ENCODE measurements around the gene AAGAB. TPM values are rescaled to one million over a fixed set of nuclear protein-coding genes. Genes with fewer than 3 reads are reported as not detected.

AAGAB gene
- total RNA-seq, 4 donors from 2014 or later = 39.7 to 343 (median 54.1) TPM

DNA sequence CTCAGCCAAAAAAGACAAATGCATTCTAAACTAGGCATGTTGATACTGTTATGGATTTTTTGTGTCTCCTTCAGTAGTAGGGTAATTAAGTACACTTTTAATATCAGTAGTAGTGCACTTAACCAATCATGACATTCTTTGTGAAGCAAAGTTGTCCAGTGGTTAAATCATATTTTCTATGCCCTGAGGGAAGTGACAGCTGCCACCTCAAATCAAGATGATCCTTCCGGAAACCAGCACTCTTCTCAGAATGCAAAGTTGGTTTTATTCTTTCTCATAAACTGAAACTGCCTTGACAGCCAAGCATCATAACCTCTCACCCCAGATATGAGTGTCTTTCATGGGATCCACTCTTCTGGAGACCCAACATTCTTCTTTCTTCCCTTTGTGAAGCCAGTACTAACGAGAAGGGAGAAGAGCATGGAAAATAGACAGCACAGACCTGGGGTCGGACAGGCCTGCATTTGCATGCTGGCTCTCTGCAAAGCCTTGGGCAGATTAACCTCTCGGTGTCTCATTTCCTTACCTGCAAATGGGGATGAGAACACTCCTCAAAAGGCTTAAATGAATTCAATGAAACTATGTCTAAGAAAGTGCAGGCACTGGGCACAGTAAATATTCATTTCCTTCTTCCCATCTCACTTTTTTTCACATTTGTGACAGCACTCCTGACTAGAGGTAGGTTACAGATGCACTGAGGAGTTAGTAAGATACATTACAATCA, 13.2 kb downstream of the AAGAB start:
- no peak for TF ChIP-seq POLR2AphosphoS5 (IDR thresholded peaks at IDR 0.05)
- no peak for TF ChIP-seq EP300 (IDR thresholded peaks at IDR 0.05; ENCODE audit: low read depth)
- TF ChIP-seq, protein P1, sequence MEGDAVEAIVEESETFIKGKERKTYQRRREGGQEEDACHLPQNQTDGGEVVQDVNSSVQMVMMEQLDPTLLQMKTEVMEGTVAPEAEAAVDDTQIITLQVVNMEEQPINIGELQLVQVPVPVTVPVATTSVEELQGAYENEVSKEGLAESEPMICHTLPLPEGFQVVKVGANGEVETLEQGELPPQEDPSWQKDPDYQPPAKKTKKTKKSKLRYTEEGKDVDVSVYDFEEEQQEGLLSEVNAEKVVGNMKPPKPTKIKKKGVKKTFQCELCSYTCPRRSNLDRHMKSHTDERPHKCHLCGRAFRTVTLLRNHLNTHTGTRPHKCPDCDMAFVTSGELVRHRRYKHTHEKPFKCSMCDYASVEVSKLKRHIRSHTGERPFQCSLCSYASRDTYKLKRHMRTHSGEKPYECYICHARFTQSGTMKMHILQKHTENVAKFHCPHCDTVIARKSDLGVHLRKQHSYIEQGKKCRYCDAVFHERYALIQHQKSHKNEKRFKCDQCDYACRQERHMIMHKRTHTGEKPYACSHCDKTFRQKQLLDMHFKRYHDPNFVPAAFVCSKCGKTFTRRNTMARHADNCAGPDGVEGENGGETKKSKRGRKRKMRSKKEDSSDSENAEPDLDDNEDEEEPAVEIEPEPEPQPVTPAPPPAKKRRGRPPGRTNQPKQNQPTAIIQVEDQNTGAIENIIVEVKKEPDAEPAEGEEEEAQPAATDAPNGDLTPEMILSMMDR (IDR thresholded peaks at IDR 0.05) = no peak
- no peak for TF ChIP-seq POLR2A (IDR thresholded peaks at IDR 0.05)

DNA sequence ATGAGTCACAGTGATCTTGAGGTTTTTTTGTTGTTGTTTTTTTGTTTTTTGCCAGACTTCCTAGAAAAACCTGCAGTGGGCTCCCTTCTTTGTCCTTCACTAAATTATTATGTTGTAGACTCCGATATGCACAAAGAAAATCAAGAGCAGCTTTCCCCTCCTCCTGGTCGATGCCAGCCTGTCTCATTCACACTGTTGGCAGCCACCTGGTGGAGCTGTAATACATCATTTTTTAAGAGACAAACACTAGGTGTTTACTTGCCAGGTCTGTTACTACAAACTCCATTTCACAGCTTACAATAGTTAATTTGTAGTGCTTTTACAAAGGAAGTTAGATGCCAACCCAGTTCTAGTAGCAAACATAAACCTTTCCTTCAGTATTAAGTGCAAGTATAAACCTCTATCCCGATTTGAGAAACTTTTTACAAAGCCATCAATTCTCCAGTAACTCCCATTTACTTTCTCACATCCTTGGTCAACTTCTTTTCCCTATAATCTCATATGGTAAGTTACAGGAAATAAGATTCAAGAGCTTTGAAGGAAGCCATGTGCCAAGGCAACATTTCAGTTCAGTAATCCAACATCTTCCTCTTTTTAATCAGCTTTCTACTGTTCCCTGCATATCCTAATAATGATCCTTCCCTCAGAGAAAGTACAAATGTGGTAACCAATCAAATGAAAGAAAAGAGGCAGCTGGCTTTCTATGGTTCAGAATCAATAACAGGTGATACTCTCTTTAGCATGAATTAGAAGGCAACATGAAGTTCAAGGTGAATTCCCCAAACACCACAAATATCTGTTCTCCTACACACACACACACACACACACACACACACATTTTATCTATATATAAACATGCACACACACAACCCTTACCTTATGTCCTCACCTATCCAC, 14.0 kb downstream of the AAGAB start:
- WGBS, 2 donors (ENCODE audit: low coverage in 1 of 2) = 35% methylated on average over 3 of the region's 3 CpGs
- TF ChIP-seq, protein P1 (IDR thresholded peaks at IDR 0.05) = peak; percentile 18 to 50 (median 28)
- TF ChIP-seq POLR2A (IDR thresholded peaks at IDR 0.05) = no peak
- peak; percentile 41 for DNase-seq
- Histone ChIP-seq H3K9me3 (no peaks in the 10 kb centered on the region), H3K27me3 (no peaks in the 10 kb centered on the region), H3K36me3 (peaks cover 0 to 3% (median 0%) of the 10 kb centered on the region in 4 donors), H3K27ac (no peak overlapping the region), H3K4me3 (no peak overlapping the region), H3K4me1 (peaks cover 4 to 32% (median 13%) of the 10 kb centered on the region in 4 donors)
- intact Hi-C loops (cut with DNase I; ENCODE audit: low total_unique reads) (no loop called here), in situ Hi-C loops (cut with MboI; ENCODE audit: low pct_ligation_motif_present in 1 of 4, low pct_unique_long_range_greater_than_20kb in 1 of 4, low sequenced_read_pairs in 3 of 4) (no loop called here)

More for the DNA sequence above, 13.2 kb downstream of the AAGAB start:
- Histone ChIP-seq H3K27ac (no peak overlapping the region), H3K9me3 (no peaks in the 10 kb centered on the region), H3K4me1 (peaks cover 4 to 32% (median 13%) of the 10 kb centered on the region in 4 donors), H3K36me3 (no peaks in the 10 kb centered on the region), H3K4me3 (no peak overlapping the region), H3K27me3 (no peaks in the 10 kb centered on the region)
- no peak for DNase-seq
- WGBS, 2 donors (ENCODE audit: low coverage in 1 of 2) = 63 to 96% methylated on average over 4 of the region's 4 CpGs
- intact Hi-C loops (cut with DNase I; ENCODE audit: low total_unique reads) = no loop called here
- in situ Hi-C loops (cut with MboI; ENCODE audit: low pct_ligation_motif_present in 1 of 4, low pct_unique_long_range_greater_than_20kb in 1 of 4, low sequenced_read_pairs in 3 of 4) = no loop called here

DNA sequence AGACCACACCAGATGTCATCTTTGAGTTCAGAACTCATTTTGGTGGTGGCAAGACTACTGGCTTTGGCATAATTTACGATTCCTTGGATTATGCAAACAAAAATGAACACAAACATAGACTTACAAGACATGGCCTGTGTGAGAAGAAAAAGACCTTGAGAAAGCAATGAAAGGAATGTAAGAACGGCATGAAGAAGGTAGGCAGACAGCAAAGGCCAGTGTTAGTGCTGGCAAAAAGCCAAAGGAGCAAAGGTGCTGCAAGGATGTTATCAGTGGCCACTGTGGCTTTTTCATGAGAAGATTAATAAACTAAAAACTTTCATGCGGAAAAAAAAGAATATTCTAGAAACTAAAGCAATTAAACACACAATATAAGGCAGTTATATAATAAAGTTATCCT, 21.9 kb downstream of the AAGAB start:
- in situ Hi-C loops (cut with MboI; ENCODE audit: low pct_ligation_motif_present in 1 of 4, low pct_unique_long_range_greater_than_20kb in 1 of 4, low sequenced_read_pairs in 3 of 4) (no loop called here), intact Hi-C loops (cut with DNase I; ENCODE audit: low total_unique reads) (no loop called here)
- Histone ChIP-seq H3K27me3 (no peaks in the 10 kb centered on the region), H3K27ac (no peak overlapping the region), H3K9me3 (no peaks in the 10 kb centered on the region), H3K4me1 (no peaks in the 10 kb centered on the region), H3K4me3 (no peak overlapping the region), H3K36me3 (peaks cover 0 to 42% (median 7%) of the 10 kb centered on the region in 4 donors)
- 83 to 95% methylated on average over 2 to 3 of the region's 3 CpGs for WGBS, 2 donors (ENCODE audit: low coverage in 1 of 2)
- no peak for DNase-seq
- TF ChIP-seq, protein P1 (IDR thresholded peaks at IDR 0.05) = no peak
- TF ChIP-seq POLR2A (IDR thresholded peaks at IDR 0.05) (no peak), EP300 (IDR thresholded peaks at IDR 0.05; ENCODE audit: low read depth) (no peak), POLR2AphosphoS5 (IDR thresholded peaks at IDR 0.05) (no peak)

DNA sequence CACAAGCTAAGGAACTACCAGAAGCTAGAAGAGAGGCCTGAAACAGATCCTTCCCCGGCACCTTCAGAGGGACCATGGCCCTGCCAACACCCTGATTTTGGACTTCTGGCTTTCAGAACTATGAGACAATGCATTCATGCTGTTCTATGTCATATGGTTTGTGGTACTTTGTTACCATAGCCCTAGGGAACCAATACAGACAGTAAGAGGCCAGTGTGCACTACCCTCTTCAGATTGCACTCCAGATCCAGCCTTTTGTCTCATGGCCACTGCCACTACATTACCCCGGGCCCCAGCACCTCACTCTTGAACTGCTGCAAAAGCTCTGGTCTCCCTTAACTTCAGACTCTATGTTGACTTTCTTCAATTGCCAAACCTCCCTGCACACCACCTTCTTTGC, 24.0 kb downstream of the AAGAB start:
- H3K36me3 ChIP-seq = peaks cover 0 to 38% (median 7%) of the 10 kb centered on the region in 4 donors
- TF ChIP-seq POLR2A (IDR thresholded peaks at IDR 0.05) (no peak), EP300 (IDR thresholded peaks at IDR 0.05; ENCODE audit: low read depth) (no peak), POLR2AphosphoS5 (IDR thresholded peaks at IDR 0.05) (no peak)
- TF ChIP-seq, protein P1 (IDR thresholded peaks at IDR 0.05) = no peak
- H3K27me3 ChIP-seq = no peaks in the 10 kb centered on the region
- in situ Hi-C loops (cut with MboI; ENCODE audit: low pct_ligation_motif_present in 1 of 4, low pct_unique_long_range_greater_than_20kb in 1 of 4, low sequenced_read_pairs in 3 of 4) (no loop called here), intact Hi-C loops (cut with DNase I; ENCODE audit: low total_unique reads) (no loop called here)
- DNase-seq = no peak
- 96 to 100% methylated on average over 1 to 2 of the region's 2 CpGs for WGBS, 2 donors (ENCODE audit: low coverage in 1 of 2)
- H3K27ac ChIP-seq = no peak overlapping the region
- H3K4me3 ChIP-seq = no peak overlapping the region
- peaks cover 0 to 1% (median 0%) of the 10 kb centered on the region in 4 donors for H3K4me1 ChIP-seq
- H3K9me3 ChIP-seq = no peaks in the 10 kb centered on the region
